ENCODE measurements around the gene ADAMTSL5. TPM values are rescaled to one million over a fixed set of nuclear protein-coding genes. Genes with fewer than 3 reads are reported as not detected.
"Not testable (repeated sequence)": the region's sequence is repeated elsewhere in the genome, so short reads cannot be mapped to it uniquely, and the experiment has no call there.

ADAMTSL5 gene
- total RNA-seq, 5 donors from 2014 or later (not counting 1 experiment from before 2014, with no cell fraction given), result 5.7 to 7.9 (median 6.9) TPM

DNA sequence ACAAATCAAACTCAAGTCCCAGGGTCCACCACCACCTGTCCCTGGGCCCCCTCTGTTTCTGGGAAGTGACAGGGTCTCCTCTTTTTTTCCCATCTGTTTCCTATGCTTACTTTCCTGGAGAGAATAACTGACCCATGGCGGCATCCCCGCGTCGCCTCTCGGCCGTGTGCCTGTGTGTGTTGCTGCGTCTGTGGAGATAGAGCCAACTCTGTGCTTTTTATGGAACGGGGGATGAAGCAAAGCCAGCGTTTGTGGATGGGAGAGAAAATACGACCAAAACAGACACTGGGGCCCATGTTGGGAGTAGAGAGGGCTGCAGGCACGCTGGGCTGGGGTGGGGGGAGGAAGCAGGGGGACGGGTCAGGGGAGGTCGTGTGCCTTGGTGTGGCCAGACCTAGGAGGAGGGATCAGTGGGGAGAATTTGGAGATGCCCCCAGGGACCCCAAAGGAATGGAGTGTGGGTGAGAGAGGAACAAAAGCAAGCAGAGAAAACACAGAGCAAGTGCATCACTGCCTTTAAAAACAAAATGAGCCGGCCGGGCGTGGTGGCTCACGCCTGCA lies 27.6 kb upstream of the ADAMTSL5 start:
- 45% methylated on average over 10 of the region's 17 CpGs for WGBS (ENCODE audit: insufficient coverage)

DNA sequence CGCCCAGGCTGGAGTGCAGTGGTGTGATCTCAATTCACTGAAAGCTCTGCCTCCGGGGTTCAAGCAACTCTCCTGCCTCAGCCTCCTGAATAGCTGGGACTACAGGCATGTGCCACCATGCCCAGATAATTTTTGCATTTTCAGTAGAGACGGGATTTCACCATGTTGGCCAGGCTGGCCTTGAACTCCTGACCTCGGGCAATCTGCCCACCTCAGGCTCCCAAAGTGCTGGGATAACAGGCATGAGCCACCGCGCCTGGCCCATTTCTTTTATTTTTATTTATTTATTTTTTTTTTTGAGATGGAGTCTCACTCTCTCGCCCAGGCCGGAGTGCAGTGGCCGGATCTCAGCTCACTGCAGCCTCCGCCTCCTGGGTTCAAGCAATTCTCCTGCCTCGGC lies 26.9 kb upstream of the ADAMTSL5 start:
- 100% methylated on average over 1 of the region's 11 CpGs for WGBS (ENCODE audit: insufficient coverage)
- H3K27me3 Mint-ChIP-seq, result peaks cover 18 to 34% of the 10 kb centered on the region in 2 donors
- ATAC-seq (replicated peaks in 1 of 4); H3K27ac Mint-ChIP-seq; H3K36me3 Mint-ChIP-seq; DNase-seq; H3K27ac ChIP-seq (ENCODE audit: low read length); H3K4me3 ChIP-seq (ENCODE audit: control insufficient read depth in 1 of 2, extremely low read depth in 1 of 2, low read length in 1 of 2); H3K9me3 ChIP-seq; POLR2A ChIA-PET; H3K4me1 Mint-ChIP-seq; H3K4me3 Mint-ChIP-seq; H3K9me3 Mint-ChIP-seq; H3K4me1 ChIP-seq (ENCODE audit: control insufficient read depth in 1 of 2, extremely low read depth in 1 of 2, insufficient read depth in 2 of 2, low read length in 2 of 2); H3K36me3 ChIP-seq (ENCODE audit: control insufficient read depth in 2 of 2, extremely low read depth in 1 of 2, insufficient read depth in 1 of 2, low read length in 1 of 2): not testable (repeated sequence)
- H3K27me3 ChIP-seq (replicated peaks in 1 of 2; ENCODE audit: control insufficient read depth in 2 of 2, extremely low read depth in 1 of 2, insufficient read depth in 2 of 2, low read length in 1 of 2), result peaks cover 4 to 64% of the 10 kb centered on the region in 2 experiments
- CTCF ChIA-PET, result interaction anchor here in 1 of 2 donors (0.7 kb wide), 1 partner anchor 297 kb away, joined by 10 read pairs; no protein-coding TSS in a partner anchor

More for the DNA sequence above, 27.6 kb upstream of the ADAMTSL5 start:
- peaks cover 4 to 59% of the 10 kb centered on the region in 2 experiments for H3K27me3 ChIP-seq (replicated peaks in 1 of 2; ENCODE audit: control insufficient read depth in 2 of 2, extremely low read depth in 1 of 2, insufficient read depth in 2 of 2, low read length in 1 of 2)
- no peaks in the 10 kb centered on the region for H3K9me3 Mint-ChIP-seq
- no peak overlapping the region for H3K27ac ChIP-seq (ENCODE audit: low read length)
- no peaks in the 10 kb centered on the region for H3K9me3 ChIP-seq
- no peaks in the 10 kb centered on the region for H3K36me3 ChIP-seq (ENCODE audit: control insufficient read depth in 2 of 2, extremely low read depth in 1 of 2, insufficient read depth in 1 of 2, low read length in 1 of 2)
- H3K27ac Mint-ChIP-seq, result no peak overlapping the region
- POLR2A ChIA-PET, result no interaction called here
- CTCF ChIA-PET, result no interaction called here
- ATAC-seq (replicated peaks in 1 of 4) (no peak), DNase-seq (no peak)
- no peak overlapping the region for H3K4me3 ChIP-seq (ENCODE audit: control insufficient read depth in 1 of 2, extremely low read depth in 1 of 2, low read length in 1 of 2)
- H3K27me3 Mint-ChIP-seq, result peaks cover 14 to 30% of the 10 kb centered on the region in 2 donors
- H3K4me1 ChIP-seq (ENCODE audit: control insufficient read depth in 1 of 2, extremely low read depth in 1 of 2, insufficient read depth in 2 of 2, low read length in 2 of 2), result no peaks in the 10 kb centered on the region
- no peaks in the 10 kb centered on the region for H3K4me1 Mint-ChIP-seq
- no peak overlapping the region for H3K4me3 Mint-ChIP-seq
- no peaks in the 10 kb centered on the region for H3K36me3 Mint-ChIP-seq

DNA sequence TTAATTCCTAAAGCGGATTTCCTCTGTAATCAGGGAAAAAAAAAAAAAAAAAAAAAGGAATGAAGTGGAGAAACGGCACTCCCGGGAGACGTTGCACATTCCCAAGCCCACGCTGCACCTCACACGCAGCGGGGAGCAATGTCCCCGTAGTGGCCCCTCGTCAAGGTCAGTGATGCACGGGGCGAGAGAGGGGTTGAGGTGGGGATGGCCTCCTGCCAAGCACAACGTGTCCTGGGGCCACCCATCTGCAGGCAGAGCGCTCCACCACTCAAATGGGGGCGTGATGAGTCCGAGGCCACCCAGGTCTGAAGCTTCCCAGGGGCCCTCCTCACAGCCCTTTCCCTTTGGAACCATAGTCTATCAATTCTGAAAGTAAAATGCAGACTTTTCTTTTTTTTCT lies 26.2 kb upstream of the ADAMTSL5 start:
- Mint-ChIP-seq H3K9me3 (no peaks in the 10 kb centered on the region), H3K27me3 (peaks cover 18 to 32% of the 10 kb centered on the region in 2 donors), H3K4me3 (no peak overlapping the region), H3K27ac (no peak overlapping the region), H3K36me3 (no peaks in the 10 kb centered on the region), H3K4me1 (no peaks in the 10 kb centered on the region)
- ATAC-seq (replicated peaks in 1 of 4), result no peak
- DNase-seq, result no peak
- ChIA-PET CTCF (no interaction called here), POLR2A (no interaction called here)
- H3K36me3 ChIP-seq (ENCODE audit: control insufficient read depth in 2 of 2, extremely low read depth in 1 of 2, insufficient read depth in 1 of 2, low read length in 1 of 2), result no peaks in the 10 kb centered on the region
- 56% methylated on average over 11 of the region's 15 CpGs for WGBS (ENCODE audit: insufficient coverage)
- H3K4me1 ChIP-seq (ENCODE audit: control insufficient read depth in 1 of 2, extremely low read depth in 1 of 2, insufficient read depth in 2 of 2, low read length in 2 of 2), result no peaks in the 10 kb centered on the region
- H3K4me3 ChIP-seq (ENCODE audit: control insufficient read depth in 1 of 2, extremely low read depth in 1 of 2, low read length in 1 of 2), result no peak overlapping the region
- H3K9me3 ChIP-seq, result no peaks in the 10 kb centered on the region
- H3K27me3 ChIP-seq (replicated peaks in 1 of 2; ENCODE audit: control insufficient read depth in 2 of 2, extremely low read depth in 1 of 2, insufficient read depth in 2 of 2, low read length in 1 of 2), result peaks cover 4 to 66% of the 10 kb centered on the region in 2 experiments
- H3K27ac ChIP-seq (ENCODE audit: low read length), result no peak overlapping the region

DNA sequence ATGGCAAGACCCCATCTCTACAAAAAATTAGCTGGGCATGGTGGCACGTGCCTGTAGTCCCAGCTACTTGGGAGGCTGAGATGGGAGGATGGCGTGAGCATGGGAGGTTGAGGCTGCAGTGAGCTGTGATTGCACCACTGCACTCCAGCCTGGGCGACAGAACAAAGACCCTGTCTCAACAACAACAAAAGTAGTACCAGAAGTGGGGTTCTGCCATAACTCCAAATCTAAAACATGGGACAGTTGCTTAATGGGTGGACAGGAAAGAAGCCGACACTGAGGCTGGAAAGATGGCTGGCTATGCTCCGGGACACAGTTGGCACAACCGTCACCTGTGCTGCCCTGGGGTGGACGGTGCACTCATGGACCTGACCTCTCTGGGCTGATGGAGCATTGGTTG lies 22.9 kb upstream of the ADAMTSL5 start:
- H3K36me3 ChIP-seq (ENCODE audit: control insufficient read depth in 2 of 2, extremely low read depth in 1 of 2, insufficient read depth in 1 of 2, low read length in 1 of 2); POLR2A ChIA-PET; DNase-seq; H3K4me1 Mint-ChIP-seq; H3K27ac ChIP-seq (ENCODE audit: low read length); H3K4me1 ChIP-seq (ENCODE audit: control insufficient read depth in 1 of 2, extremely low read depth in 1 of 2, insufficient read depth in 2 of 2, low read length in 2 of 2); H3K9me3 Mint-ChIP-seq; H3K27ac Mint-ChIP-seq; H3K4me3 ChIP-seq (ENCODE audit: control insufficient read depth in 1 of 2, extremely low read depth in 1 of 2, low read length in 1 of 2); CTCF ChIA-PET; H3K36me3 Mint-ChIP-seq; H3K4me3 Mint-ChIP-seq; ATAC-seq (replicated peaks in 1 of 4); H3K9me3 ChIP-seq: not testable (repeated sequence)
- WGBS (ENCODE audit: insufficient coverage), result 85% methylated on average over 5 of the region's 7 CpGs
- H3K27me3 Mint-ChIP-seq, result peaks cover 19 to 28% of the 10 kb centered on the region in 2 donors
- peaks cover 0 to 67% of the 10 kb centered on the region in 2 experiments for H3K27me3 ChIP-seq (replicated peaks in 1 of 2; ENCODE audit: control insufficient read depth in 2 of 2, extremely low read depth in 1 of 2, insufficient read depth in 2 of 2, low read length in 1 of 2)

DNA sequence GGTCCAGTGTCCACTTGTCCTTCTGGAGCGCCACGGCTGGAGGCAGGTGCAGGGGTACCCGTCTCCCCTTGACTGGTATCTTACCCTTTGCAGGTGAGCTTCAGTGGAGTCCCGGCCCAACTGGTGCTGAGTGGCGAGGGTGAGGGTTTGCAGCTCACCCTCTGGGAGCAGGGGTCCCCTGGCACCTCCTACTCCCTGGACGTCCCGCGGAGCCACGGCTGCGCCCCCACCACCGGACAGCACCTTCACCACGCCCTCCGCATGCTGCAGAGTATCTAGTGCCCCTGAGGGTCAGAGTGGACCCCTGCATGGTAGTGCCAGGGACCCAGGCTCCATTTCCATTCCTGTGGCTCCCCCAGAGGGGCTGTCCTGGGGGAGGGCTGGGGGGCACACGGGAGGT lies 22.2 kb upstream of the ADAMTSL5 start:
- Histone ChIP-seq H3K9me3 (no peaks in the 10 kb centered on the region), H3K4me1 (ENCODE audit: control insufficient read depth in 1 of 2, extremely low read depth in 1 of 2, insufficient read depth in 2 of 2, low read length in 2 of 2) (no peaks in the 10 kb centered on the region), H3K36me3 (ENCODE audit: control insufficient read depth in 2 of 2, extremely low read depth in 1 of 2, insufficient read depth in 1 of 2, low read length in 1 of 2) (no peaks in the 10 kb centered on the region), H3K4me3 (ENCODE audit: control insufficient read depth in 1 of 2, extremely low read depth in 1 of 2, low read length in 1 of 2) (no peak overlapping the region), H3K27me3 (replicated peaks in 1 of 2; ENCODE audit: control insufficient read depth in 2 of 2, extremely low read depth in 1 of 2, insufficient read depth in 2 of 2, low read length in 1 of 2) (peaks cover 0 to 61% of the 10 kb centered on the region in 2 experiments), H3K27ac (ENCODE audit: low read length) (no peak overlapping the region)
- Mint-ChIP-seq H3K27ac (no peak overlapping the region), H3K9me3 (no peaks in the 10 kb centered on the region), H3K36me3 (no peaks in the 10 kb centered on the region), H3K4me1 (no peaks in the 10 kb centered on the region), H3K4me3 (no peak overlapping the region), H3K27me3 (peaks cover 17 to 25% of the 10 kb centered on the region in 2 donors)
- no peak for ATAC-seq (replicated peaks in 1 of 4)
- no peak for DNase-seq
- CTCF ChIA-PET, result interaction anchor here in 1 of 2 donors (0.7 kb wide), 1 partner anchor 198 kb away, joined by 5 read pairs; no protein-coding TSS in a partner anchor
- 93% methylated on average over 4 of the region's 14 CpGs for WGBS (ENCODE audit: insufficient coverage)
- POLR2A ChIA-PET, result no interaction called here

DNA sequence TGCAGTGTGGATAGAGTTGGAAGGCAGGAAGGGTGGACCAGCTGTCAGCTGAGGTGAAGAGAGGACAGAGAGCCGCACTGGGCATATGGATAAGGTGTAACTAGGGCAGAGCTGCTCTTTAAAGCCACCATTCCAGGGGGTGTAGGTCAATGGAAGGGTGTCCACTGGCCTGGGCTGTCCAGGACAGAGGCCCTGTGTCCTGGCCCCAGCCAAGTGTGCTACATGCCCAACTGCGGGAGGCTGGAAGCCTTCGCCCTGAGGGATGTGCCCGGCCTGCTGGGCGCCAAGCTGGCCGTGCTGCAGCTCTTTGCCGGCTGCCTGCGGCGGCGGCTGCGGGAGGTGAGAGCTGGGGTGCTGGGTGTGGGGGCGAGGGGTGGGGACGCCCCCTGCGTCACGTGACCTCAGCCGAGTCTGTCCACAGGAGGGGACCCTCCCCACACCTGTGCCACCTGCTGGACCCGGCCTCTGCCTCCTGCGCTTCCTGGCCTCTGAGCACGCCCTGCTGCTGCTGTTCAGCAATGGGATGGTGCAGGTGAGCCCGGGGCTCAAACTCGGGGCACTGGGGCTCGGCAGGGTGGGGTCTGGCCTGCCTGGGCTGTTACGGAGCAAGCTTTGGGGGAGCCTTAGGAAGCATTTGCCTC lies 20.8 kb upstream of the ADAMTSL5 start:
- Histone ChIP-seq H3K4me3 (ENCODE audit: control insufficient read depth in 1 of 2, extremely low read depth in 1 of 2, low read length in 1 of 2) (no peak overlapping the region), H3K9me3 (no peaks in the 10 kb centered on the region), H3K36me3 (ENCODE audit: control insufficient read depth in 2 of 2, extremely low read depth in 1 of 2, insufficient read depth in 1 of 2, low read length in 1 of 2) (no peaks in the 10 kb centered on the region), H3K27ac (ENCODE audit: low read length) (no peak overlapping the region), H3K27me3 (replicated peaks in 1 of 2; ENCODE audit: control insufficient read depth in 2 of 2, extremely low read depth in 1 of 2, insufficient read depth in 2 of 2, low read length in 1 of 2) (peaks cover 0 to 63% of the 10 kb centered on the region in 2 experiments), H3K4me1 (ENCODE audit: control insufficient read depth in 1 of 2, extremely low read depth in 1 of 2, insufficient read depth in 2 of 2, low read length in 2 of 2) (no peaks in the 10 kb centered on the region)
- peaks cover 20 to 29% of the 10 kb centered on the region in 2 donors for H3K27me3 Mint-ChIP-seq
- 81% methylated on average over 10 of the region's 23 CpGs for WGBS (ENCODE audit: insufficient coverage)
- POLR2A ChIA-PET, result no interaction called here
- no peak for DNase-seq
- H3K4me3 Mint-ChIP-seq, result no peak overlapping the region
- CTCF ChIA-PET, result interaction anchor here in 1 of 2 donors (0.6 to 0.7 kb wide), 2 partner anchors 13 to 134 kb away, joined by 4 to 11 read pairs; no protein-coding TSS in a partner anchor
- H3K4me1 Mint-ChIP-seq, result no peaks in the 10 kb centered on the region
- no peaks in the 10 kb centered on the region for H3K36me3 Mint-ChIP-seq
- ATAC-seq (replicated peaks in 1 of 4), result no peak
- H3K9me3 Mint-ChIP-seq, result no peaks in the 10 kb centered on the region
- H3K27ac Mint-ChIP-seq, result no peak overlapping the region
